SK-N-MC (cell line): Measurements from ENCODE around the gene FAM151A.

Source experiments
- EZH2 ChIP-seq: fragments of 200-600 bp; sonication (generic); IDR thresholded peaks from one replicate; pipeline ENCODE4 v1.6.1; 2017; ENCODE audit warnings: antibody characterized with exemption
- FOXP2 ChIP-seq: optimal IDR thresholded peaks from 2 replicates; pipeline ENCODE3; 2011; ENCODE audit warnings: mild to moderate bottlenecking, moderate library complexity; ENCODE audit not compliant: insufficient read depth; ENCODE audit errors: extremely low read length, control extremely low read depth
- POLR2AphosphoS5 ChIP-seq: IDR thresholded peaks from 2 replicates; pipeline ENCODE4 v1.6.1; 2012; ENCODE audit warnings: mild to moderate bottlenecking, low read depth, low read length, borderline replicate concordance

- no peak for TF ChIP-seq EZH2
- no peak for TF ChIP-seq POLR2AphosphoS5
- no peak for TF ChIP-seq FOXP2
Observed at GRCh38 chr1:54649921-54650320, 26.6 kb upstream of the FAM151A start.
